Measurements from ENCODE around the gene FARSB.
"Not testable (repeated sequence)": the region's sequence is repeated elsewhere in the genome, so short reads cannot be mapped to it uniquely, and the experiment has no call there.

Gene FARSB

DNA sequence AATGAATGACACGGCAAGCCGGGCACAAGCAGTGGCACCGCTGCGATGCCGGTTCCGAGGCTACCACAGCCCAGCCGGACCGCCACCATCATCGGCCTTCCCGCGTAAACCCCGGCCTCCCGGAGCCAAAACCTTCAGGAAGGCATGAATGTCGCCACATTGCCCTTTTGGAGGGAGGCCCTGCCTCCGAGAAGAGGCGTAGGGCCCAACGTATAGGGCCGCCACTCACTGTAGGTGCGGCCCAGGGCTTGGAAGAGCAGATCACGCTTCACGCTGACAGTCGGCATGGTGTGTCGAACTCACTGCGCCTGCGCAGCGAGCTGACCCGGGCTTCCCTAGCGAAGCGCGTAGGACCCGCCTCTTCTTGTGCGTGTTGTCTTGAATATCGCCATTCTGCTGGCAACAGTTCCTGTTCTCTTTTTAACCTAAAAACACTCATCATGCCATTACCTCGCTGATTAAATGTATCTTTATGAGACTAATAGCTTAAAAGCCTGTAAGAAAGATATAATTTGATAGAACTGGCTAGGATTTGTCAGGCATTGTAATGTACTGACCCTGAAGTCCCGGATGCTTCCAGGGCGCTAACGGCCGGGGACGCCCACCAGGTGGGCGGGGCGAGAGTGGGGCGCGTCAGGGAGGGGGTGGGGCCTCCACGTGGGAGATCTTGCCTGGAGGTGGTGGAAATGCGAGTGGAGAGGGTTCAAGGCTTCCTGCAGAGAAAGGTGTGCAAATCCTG lies at the start of gene FARSB:
TSS of gene FARSB (minus strand) at position 306 of the 739 bp plus-strand sequence. CDS start at position 287, 19 bp downstream.
- Histone ChIP-seq H3K4me1 (ENCODE audit: control insufficient read depth, insufficient read depth, low read length) (peaks cover 5% of the 10 kb centered on the region), H3K27me3 (ENCODE audit: control insufficient read depth, insufficient read depth, low read length) (no peaks in the 10 kb centered on the region), H3K9me3 (ENCODE audit: control insufficient read depth, insufficient read depth, low read length) (no peaks in the 10 kb centered on the region), H3K36me3 (ENCODE audit: control insufficient read depth, insufficient read depth, low read length) (no peaks in the 10 kb centered on the region), H3K4me3 (ENCODE audit: low read depth, low read length) (peak within 1 kb of the TSS; percentile 87), H3K27ac (ENCODE audit: low read depth, low read length) (peak within 1 kb of the TSS; percentile 92), H3K9ac (ENCODE audit: low read depth, low read length) (peak within 1 kb of the TSS; percentile 95)

DNA sequence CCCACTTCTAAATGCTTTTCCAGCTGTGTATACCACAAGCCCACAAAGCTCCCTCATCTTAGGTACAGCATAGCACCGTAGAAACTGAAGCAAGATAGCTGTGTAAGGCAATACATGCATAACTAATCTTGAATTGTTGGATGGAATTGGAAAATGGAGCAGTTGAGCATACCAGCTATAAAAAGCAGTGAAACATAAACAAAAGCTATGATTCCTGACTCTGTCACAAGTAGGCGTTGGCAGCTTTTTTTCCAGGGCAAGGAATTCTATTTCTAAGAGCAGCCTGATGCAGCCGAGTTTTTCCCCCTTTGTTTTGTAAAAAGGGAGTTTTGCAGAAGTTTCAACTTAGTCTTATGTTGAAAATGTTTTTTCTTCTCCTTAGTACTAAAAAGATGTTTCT lies 48.0 kb upstream of the FARSB start:
- H3K27me3 ChIP-seq (ENCODE audit: control insufficient read depth, insufficient read depth, low read length) = no peaks in the 10 kb centered on the region
- H3K4me1 ChIP-seq (ENCODE audit: control insufficient read depth, insufficient read depth, low read length) = peaks cover 16% of the 10 kb centered on the region; the same call in 1 of the 2 replicates
- H3K9me3 ChIP-seq (ENCODE audit: control insufficient read depth, insufficient read depth, low read length) = no peaks in the 10 kb centered on the region
- no peak overlapping the region for H3K9ac ChIP-seq (ENCODE audit: low read depth, low read length)
- H3K36me3 ChIP-seq (ENCODE audit: control insufficient read depth, insufficient read depth, low read length) = no peaks in the 10 kb centered on the region
- no peak overlapping the region for H3K27ac ChIP-seq (ENCODE audit: low read depth, low read length)
- H3K4me3 ChIP-seq (ENCODE audit: low read depth, low read length) = no peak overlapping the region

DNA sequence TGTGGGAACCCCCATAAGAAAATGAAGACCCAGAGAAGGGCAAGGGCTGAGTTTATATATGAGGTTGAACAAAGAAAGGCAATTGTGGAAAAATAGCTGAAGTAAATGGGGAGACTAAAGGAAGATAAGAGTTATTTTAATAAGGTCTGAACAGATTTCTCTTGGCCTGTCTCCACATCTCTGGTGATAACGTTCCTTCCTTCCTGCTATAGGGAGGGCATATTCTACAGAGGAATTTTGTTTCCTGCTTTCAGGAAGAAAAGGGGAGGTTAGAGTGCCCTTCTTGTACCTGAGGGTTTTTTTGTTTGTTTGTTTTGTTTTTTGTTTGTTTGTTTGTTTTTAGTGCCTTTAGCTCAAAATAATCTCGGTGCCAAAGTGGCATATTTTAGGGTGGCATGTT lies 47.2 kb upstream of the FARSB start:
- no peaks in the 10 kb centered on the region for H3K9me3 ChIP-seq (ENCODE audit: control insufficient read depth, insufficient read depth, low read length)
- no peak overlapping the region for H3K9ac ChIP-seq (ENCODE audit: low read depth, low read length)
- no peak overlapping the region for H3K4me3 ChIP-seq (ENCODE audit: low read depth, low read length)
- no peaks in the 10 kb centered on the region for H3K36me3 ChIP-seq (ENCODE audit: control insufficient read depth, insufficient read depth, low read length)
- no peak overlapping the region for H3K27ac ChIP-seq (ENCODE audit: low read depth, low read length)
- H3K27me3 ChIP-seq (ENCODE audit: control insufficient read depth, insufficient read depth, low read length) = no peaks in the 10 kb centered on the region
- peaks cover 16% of the 10 kb centered on the region; the same call in 1 of the 2 replicates for H3K4me1 ChIP-seq (ENCODE audit: control insufficient read depth, insufficient read depth, low read length)

DNA sequence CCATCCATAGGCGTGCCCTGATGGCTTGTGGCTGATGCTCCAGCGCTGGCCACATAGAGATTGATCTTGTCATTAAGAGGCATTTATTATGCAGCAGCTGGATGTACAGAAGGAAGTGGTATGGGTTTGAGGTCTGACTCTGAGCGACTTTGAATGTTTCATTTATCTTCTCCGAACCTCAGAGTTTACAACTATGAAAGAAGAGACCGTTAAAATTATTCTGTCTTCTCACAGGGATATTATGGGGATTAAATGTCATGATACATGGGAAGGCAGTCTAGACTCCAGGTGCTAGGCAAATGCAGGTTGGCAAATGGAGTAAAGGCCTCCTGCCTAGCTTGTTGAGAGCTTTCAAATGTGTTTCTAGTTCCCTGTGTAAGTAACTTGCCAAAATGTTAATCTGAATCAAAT lies 45.8 kb upstream of the FARSB start:
- Histone ChIP-seq H3K27ac (ENCODE audit: low read depth, low read length) (no peak overlapping the region), H3K4me1 (ENCODE audit: control insufficient read depth, insufficient read depth, low read length) (peaks cover 12% of the 10 kb centered on the region; the same call in 1 of the 2 replicates), H3K36me3 (ENCODE audit: control insufficient read depth, insufficient read depth, low read length) (no peaks in the 10 kb centered on the region), H3K27me3 (ENCODE audit: control insufficient read depth, insufficient read depth, low read length) (no peaks in the 10 kb centered on the region), H3K4me3 (ENCODE audit: low read depth, low read length) (no peak overlapping the region), H3K9ac (ENCODE audit: low read depth, low read length) (no peak overlapping the region), H3K9me3 (ENCODE audit: control insufficient read depth, insufficient read depth, low read length) (no peaks in the 10 kb centered on the region)

DNA sequence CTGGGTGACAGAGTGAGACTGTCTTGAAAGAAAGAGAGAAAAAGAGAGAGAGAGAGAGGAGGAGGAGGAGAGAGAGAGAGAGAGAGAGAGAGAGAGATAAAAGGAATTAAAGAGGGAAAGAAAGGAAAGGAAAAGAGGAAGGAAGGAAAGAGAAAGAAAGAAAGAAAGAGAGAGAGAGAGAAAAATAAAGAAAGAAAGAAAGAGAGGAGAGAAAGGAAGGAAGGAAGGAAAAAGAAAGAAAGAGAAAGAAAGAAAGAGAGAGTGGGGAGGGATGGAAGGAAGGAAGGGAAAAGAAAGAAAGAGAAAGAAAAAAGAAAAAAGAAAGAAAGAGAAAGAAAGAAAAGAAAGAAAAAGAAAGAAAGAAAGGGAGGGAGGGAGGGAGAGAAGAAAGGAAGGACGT lies 45.3 kb upstream of the FARSB start:
- peaks cover 8% of the 10 kb centered on the region; the same call in 1 of the 2 replicates for H3K4me1 ChIP-seq (ENCODE audit: control insufficient read depth, insufficient read depth, low read length)
- H3K27ac ChIP-seq (ENCODE audit: low read depth, low read length) = no peak overlapping the region
- no peak overlapping the region for H3K9ac ChIP-seq (ENCODE audit: low read depth, low read length)
- H3K9me3 ChIP-seq (ENCODE audit: control insufficient read depth, insufficient read depth, low read length) = no peaks in the 10 kb centered on the region
- no peaks in the 10 kb centered on the region for H3K36me3 ChIP-seq (ENCODE audit: control insufficient read depth, insufficient read depth, low read length)
- H3K4me3 ChIP-seq (ENCODE audit: low read depth, low read length) = no peak overlapping the region
- no peaks in the 10 kb centered on the region for H3K27me3 ChIP-seq (ENCODE audit: control insufficient read depth, insufficient read depth, low read length)

DNA sequence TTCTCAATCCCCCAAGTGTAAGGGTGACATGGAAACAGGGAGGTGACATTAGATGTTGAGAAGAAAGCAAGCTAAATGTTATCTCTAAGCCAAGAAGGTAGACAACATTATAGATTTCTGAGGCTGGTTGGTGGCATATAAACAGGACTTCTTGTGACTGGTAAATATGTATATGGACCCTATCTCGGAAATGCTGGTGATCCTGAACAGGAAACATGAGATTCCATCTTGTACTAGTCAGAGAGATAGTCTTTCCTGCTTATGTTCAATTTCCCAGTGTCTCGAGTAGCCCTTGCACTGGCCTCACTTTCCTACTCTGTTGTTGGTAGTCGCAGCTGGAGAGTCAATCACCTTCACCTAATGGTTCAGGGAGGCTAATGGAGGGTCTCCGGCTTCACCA lies 42.4 kb upstream of the FARSB start:
- H3K36me3 ChIP-seq (ENCODE audit: control insufficient read depth, insufficient read depth, low read length) = no peaks in the 10 kb centered on the region
- H3K4me1 ChIP-seq (ENCODE audit: control insufficient read depth, insufficient read depth, low read length) = no peaks in the 10 kb centered on the region
- H3K4me3 ChIP-seq (ENCODE audit: low read depth, low read length) = no peak overlapping the region
- no peaks in the 10 kb centered on the region for H3K9me3 ChIP-seq (ENCODE audit: control insufficient read depth, insufficient read depth, low read length)
- no peak overlapping the region for H3K27ac ChIP-seq (ENCODE audit: low read depth, low read length)
- no peaks in the 10 kb centered on the region for H3K27me3 ChIP-seq (ENCODE audit: control insufficient read depth, insufficient read depth, low read length)
- H3K9ac ChIP-seq (ENCODE audit: low read depth, low read length) = no peak overlapping the region

DNA sequence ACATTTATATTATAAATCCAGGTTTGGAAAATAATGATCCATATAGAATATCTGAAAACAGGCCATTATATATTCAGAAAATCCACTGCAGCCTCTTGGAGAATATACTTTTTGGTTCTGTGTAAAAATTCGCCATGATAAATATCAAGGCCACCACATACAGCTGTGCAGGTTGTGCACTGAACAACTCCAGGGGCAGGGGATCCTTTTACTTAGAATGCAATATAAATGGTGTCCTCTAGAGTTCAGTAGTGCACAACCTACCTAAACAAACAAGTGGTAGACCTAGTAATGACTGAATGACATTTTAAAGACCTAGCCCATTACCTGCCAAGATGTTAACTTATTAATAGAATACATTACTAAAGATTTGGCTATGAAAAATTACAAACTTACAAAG lies 37.9 kb upstream of the FARSB start:
- H3K4me1 ChIP-seq (ENCODE audit: control insufficient read depth, insufficient read depth, low read length) = no peaks in the 10 kb centered on the region

DNA sequence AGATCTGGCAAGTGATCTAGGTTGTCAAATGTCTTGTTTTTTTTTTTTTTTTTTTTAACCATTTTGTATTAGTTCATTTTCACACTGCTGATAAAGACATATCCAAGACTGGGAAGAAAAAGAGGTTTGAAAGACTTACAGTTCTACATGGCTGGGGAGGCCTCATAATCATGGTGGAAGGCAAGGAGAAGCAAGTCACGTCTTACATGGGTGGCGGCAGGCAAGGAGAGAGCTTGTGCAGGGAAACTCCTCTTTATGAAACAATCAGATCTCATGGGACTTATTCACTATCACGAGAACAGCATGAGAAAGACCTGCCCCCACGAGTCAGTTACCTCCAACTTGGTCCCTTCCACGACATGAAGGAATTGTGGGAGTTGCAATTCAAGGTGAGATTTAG lies 37.5 kb upstream of the FARSB start:
- not testable (repeated sequence) for H3K9ac ChIP-seq (ENCODE audit: low read depth, low read length); H3K4me1 ChIP-seq (ENCODE audit: control insufficient read depth, insufficient read depth, low read length); H3K9me3 ChIP-seq (ENCODE audit: control insufficient read depth, insufficient read depth, low read length); H3K4me3 ChIP-seq (ENCODE audit: low read depth, low read length); H3K36me3 ChIP-seq (ENCODE audit: control insufficient read depth, insufficient read depth, low read length); H3K27ac ChIP-seq (ENCODE audit: low read depth, low read length); H3K27me3 ChIP-seq (ENCODE audit: control insufficient read depth, insufficient read depth, low read length)

More for the DNA sequence above, 37.9 kb upstream of the FARSB start:
- Histone ChIP-seq H3K4me3 (ENCODE audit: low read depth, low read length) (no peak overlapping the region), H3K9ac (ENCODE audit: low read depth, low read length) (no peak overlapping the region), H3K36me3 (ENCODE audit: control insufficient read depth, insufficient read depth, low read length) (no peaks in the 10 kb centered on the region), H3K27me3 (ENCODE audit: control insufficient read depth, insufficient read depth, low read length) (no peaks in the 10 kb centered on the region), H3K9me3 (ENCODE audit: control insufficient read depth, insufficient read depth, low read length) (no peaks in the 10 kb centered on the region), H3K27ac (ENCODE audit: low read depth, low read length) (no peak overlapping the region)

DNA sequence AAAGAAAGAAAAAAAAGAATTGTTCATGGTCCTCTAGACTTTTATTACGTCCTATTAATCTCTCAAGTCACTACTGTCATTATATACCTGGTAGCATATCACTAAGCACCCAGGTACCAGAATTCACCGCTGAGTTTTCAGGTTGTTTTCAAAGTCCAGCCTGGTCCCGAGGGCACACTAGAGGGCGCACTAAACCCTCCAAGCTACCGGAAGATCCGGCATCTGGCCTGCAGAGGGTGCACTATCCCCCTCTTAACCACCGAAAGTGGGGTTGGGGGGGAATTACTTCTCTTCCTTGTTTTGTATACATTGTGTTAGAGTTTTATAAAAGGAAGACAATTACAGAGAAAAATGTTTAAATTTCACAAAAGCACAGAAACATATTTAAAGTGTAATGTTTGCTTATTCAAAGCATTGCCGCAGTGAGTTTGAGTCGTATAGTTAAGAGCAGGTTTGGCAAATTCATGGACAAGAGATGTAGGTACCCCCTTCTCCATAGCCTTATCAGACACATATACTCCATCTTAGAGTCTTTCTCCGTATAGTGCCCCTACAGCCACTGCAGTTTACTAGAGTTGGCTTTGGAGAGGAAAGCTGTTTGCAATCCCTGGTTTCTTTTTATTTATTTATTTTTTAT lies 34.8 kb upstream of the FARSB start:
- H3K36me3 ChIP-seq (ENCODE audit: control insufficient read depth, insufficient read depth, low read length) = no peaks in the 10 kb centered on the region
- no peaks in the 10 kb centered on the region for H3K4me1 ChIP-seq (ENCODE audit: control insufficient read depth, insufficient read depth, low read length)
- H3K27me3 ChIP-seq (ENCODE audit: control insufficient read depth, insufficient read depth, low read length) = no peaks in the 10 kb centered on the region
- H3K4me3 ChIP-seq (ENCODE audit: low read depth, low read length) = no peak overlapping the region
- no peak overlapping the region for H3K9ac ChIP-seq (ENCODE audit: low read depth, low read length)
- no peak overlapping the region for H3K27ac ChIP-seq (ENCODE audit: low read depth, low read length)
- no peaks in the 10 kb centered on the region for H3K9me3 ChIP-seq (ENCODE audit: control insufficient read depth, insufficient read depth, low read length)

DNA sequence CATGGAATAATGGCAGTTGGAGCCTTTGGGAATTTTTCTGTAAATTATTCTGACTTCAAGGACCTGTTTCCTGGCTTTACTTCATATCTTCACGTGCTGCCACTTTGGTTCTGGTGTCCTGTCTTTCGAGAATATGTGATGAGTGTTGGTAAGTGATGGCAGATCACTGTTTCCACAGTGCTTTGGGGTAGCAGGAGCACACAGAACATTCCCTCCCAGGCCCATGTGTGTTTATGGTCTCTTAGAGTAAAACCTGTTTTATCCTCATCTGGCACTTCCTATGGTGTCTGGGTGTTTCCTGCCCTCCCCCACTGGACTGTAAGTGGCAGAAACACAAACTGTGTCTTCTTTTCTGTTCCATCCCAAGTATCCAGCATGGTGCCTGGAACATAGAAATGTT lies 33.4 kb upstream of the FARSB start:
- H3K27ac ChIP-seq (ENCODE audit: low read depth, low read length) = no peak overlapping the region
- no peaks in the 10 kb centered on the region for H3K4me1 ChIP-seq (ENCODE audit: control insufficient read depth, insufficient read depth, low read length)
- no peaks in the 10 kb centered on the region for H3K36me3 ChIP-seq (ENCODE audit: control insufficient read depth, insufficient read depth, low read length)
- no peaks in the 10 kb centered on the region for H3K9me3 ChIP-seq (ENCODE audit: control insufficient read depth, insufficient read depth, low read length)
- no peak overlapping the region for H3K9ac ChIP-seq (ENCODE audit: low read depth, low read length)
- no peaks in the 10 kb centered on the region for H3K27me3 ChIP-seq (ENCODE audit: control insufficient read depth, insufficient read depth, low read length)
- no peak overlapping the region for H3K4me3 ChIP-seq (ENCODE audit: low read depth, low read length)

DNA sequence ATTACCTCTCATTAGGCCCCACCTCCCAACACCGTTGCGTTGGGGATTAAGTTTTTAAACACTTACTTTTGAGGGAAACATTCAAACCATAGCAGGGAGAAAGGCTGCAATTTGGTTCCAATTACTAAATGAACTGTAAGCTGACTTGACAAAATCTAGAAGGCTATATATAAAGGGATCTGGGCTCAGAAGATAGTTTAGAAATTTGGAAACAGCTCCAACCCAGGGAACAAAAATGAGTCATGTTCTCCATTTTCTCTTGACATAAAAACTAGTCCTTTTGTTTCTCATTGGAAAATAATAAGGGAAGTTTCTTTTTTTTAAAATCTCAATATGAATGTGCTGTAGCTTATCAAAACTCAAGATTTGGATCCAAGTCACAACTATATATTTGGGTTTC lies 33.0 kb upstream of the FARSB start:
- no peak overlapping the region for H3K4me3 ChIP-seq (ENCODE audit: low read depth, low read length)
- no peak overlapping the region for H3K27ac ChIP-seq (ENCODE audit: low read depth, low read length)
- no peaks in the 10 kb centered on the region for H3K36me3 ChIP-seq (ENCODE audit: control insufficient read depth, insufficient read depth, low read length)
- no peaks in the 10 kb centered on the region for H3K4me1 ChIP-seq (ENCODE audit: control insufficient read depth, insufficient read depth, low read length)
- H3K9ac ChIP-seq (ENCODE audit: low read depth, low read length) = no peak overlapping the region
- H3K9me3 ChIP-seq (ENCODE audit: control insufficient read depth, insufficient read depth, low read length) = no peaks in the 10 kb centered on the region
- no peaks in the 10 kb centered on the region for H3K27me3 ChIP-seq (ENCODE audit: control insufficient read depth, insufficient read depth, low read length)
